Pancreas (tissue), 10 donors: Measurements from ENCODE around the gene SPAG9. TPM values are rescaled to one million over a fixed set of nuclear protein-coding genes. Genes with fewer than 3 reads are reported as not detected.

Experiments used
- ATAC-seq, 4 donors: fragments of 200-7000 bp; cut with Tn5 transposase; one replicate each; pipeline versions ENCODE4 v1.8.0 to v1.9.1; 2020; ENCODE audit warnings: mild to moderate bottlenecking in 4 of 4, moderate library complexity in 4 of 4
- DNase-seq, 6 donors: peaks; one replicate each; pipeline ENCODE4 v3.0.0-alpha.2; 2020
- FAIRE-seq: peaks from 2 replicates; lab custom pipeline; 2012; peaks lifted over from hg19 to GRCh38; lab: Jason Lieb, UNC
- H3K27ac ChIP-seq, 4 donors: fragments of 200-600 bp; sonication (generic); 1 replicate in 3 of 4; 2 replicates in 1 of 4; pipeline versions ENCODE4 v1.5.0 to v1.8.0; 2020
- H3K27me3 ChIP-seq, 4 donors: fragments of 200-600 bp; one replicate each; pipeline ENCODE4 v1.8.0; 2021
- H3K36me3 ChIP-seq, 3 donors: fragments of 200-600 bp; sonication (generic) in 1 of 3; one replicate each; pipeline versions ENCODE4 v1.5.0 to v1.8.0; 2020 to 2021
- H3K4me1 ChIP-seq, 3 donors: fragments of 200-600 bp; one replicate each; pipeline ENCODE4 v1.8.0; 2021
- H3K4me3 ChIP-seq, 4 donors: fragments of 200-600 bp; sonication (generic) in 2 of 4; one replicate each; pipeline versions ENCODE4 v1.5.0 to v1.8.0; 2020 to 2021
- H3K9me3 ChIP-seq, 4 donors: fragments of 200-600 bp; one replicate each; pipeline ENCODE4 v1.8.0; 2021
- CTCF ChIP-seq, 4 donors: fragments of 200-600 bp; sonication (generic) in 3 of 4; IDR thresholded peaks; one replicate each; pipeline versions ENCODE4 v1.5.0 to v1.8.0; 2021; ENCODE audit warnings: antibody characterized with exemption in 4 of 4
- WGBS, 2 donors: extraction: QIAGEN DNeasy Blood & Tissue Kit; methylation state at CpG; one replicate each; pipeline ENCODE4 v1.1.7; 2013; 5-methylcytosine and 5-hydroxymethylcytosine counted together
- intact Hi-C, 3 donors: fragments of 100-400 bp; cut with DNase I; formaldehyde crosslinking; loops; one replicate each; pipeline versions ENCODE4 v1.11.1 to v1.14.2; 2022
- polyA plus RNA-seq, 2 donors: library from polyadenylated mRNA; stranded (reverse); fragments of 200-250 nt; gene quantifications; one replicate each; pipeline ENCODE4 v1.2.3, GENCODE V29; 2013
- total RNA-seq, 6 donors: library from RNA; stranded (reverse); fragmentation: NEBNext Ultra II Directional in 4 of 6; extraction: Animal tissue kit (Norgen Biotek cat#: 25700) in 4 of 6; gene quantifications; one replicate each; pipeline versions ENCODE4 v1.2.1 to v1.2.4, GENCODE V29; 2021 to 2023
- donor health status: healthy with polysubstance abuse.
- donor health status: DM: no; HTN: no; CAD: no; lungs with moderate emphysema.
- donor health status: DM: no; HTN: no; CAD: no.
- donor health status: control.
- donor health status: control.
- donor health status: Bipolar disorder and iron deficiency.
- donor health status: DM: yes; HTN: yes; CAD: no.
- donor health status: DM: no; HTN: no; CAD: no.
- donor health status: DM: no; HTN: no; CAD: no.
- donor health status: DM: yes; HTN: yes; CAD: no.

SPAG9 gene
- total and polyA plus RNA-seq, 8 donors = 18.7 to 56.1 (median 39.7) TPM

- FAIRE-seq (no peak), DNase-seq (no peak), ATAC-seq (no peak)
- no peak overlapping the region for H3K27ac ChIP-seq
- WGBS, 2 donors = 90 to 93% methylated on average over 2 of the region's 2 CpGs
- no peak overlapping the region for H3K4me3 ChIP-seq
- H3K27me3 ChIP-seq = no peaks in the 10 kb centered on the region
- H3K36me3 ChIP-seq = peaks cover 0 to 42% (median 4%) of the 10 kb centered on the region in 3 donors
- no peak for TF ChIP-seq CTCF (IDR thresholded peaks at IDR 0.05)
- peaks cover 0 to 5% (median 4%) of the 10 kb centered on the region in 3 donors for H3K4me1 ChIP-seq
- H3K9me3 ChIP-seq = no peaks in the 10 kb centered on the region
- intact Hi-C loops = no loop called here
Observed at GRCh38 chr17:51005768-51006167, 114.9 kb downstream of the SPAG9 start.

- Histone ChIP-seq H3K27ac (no peak overlapping the region), H3K27me3 (no peaks in the 10 kb centered on the region), H3K9me3 (no peaks in the 10 kb centered on the region), H3K4me3 (no peak overlapping the region), H3K4me1 (peaks cover 0 to 5% (median 4%) of the 10 kb centered on the region in 3 donors), H3K36me3 (peaks cover 0 to 52% (median 4%) of the 10 kb centered on the region in 3 donors)
- WGBS, 2 donors = 78 to 88% methylated on average over 1 of the region's 1 CpG
- no peak for FAIRE-seq
- ATAC-seq = no peak
- intact Hi-C loops = loop anchor here in 1 of 3 donors (5.0 kb wide), 1 partner anchor 148 kb away; the partner anchor contains the start of gene NME1
- no peak for DNase-seq
- TF ChIP-seq CTCF (IDR thresholded peaks at IDR 0.05) = no peak
Observed at GRCh38 chr17:51004249-51004648, 116.4 kb downstream of the SPAG9 start.

- Histone ChIP-seq H3K36me3 (peaks cover 0 to 76% (median 14%) of the 10 kb centered on the region in 3 donors), H3K4me3 (no peak overlapping the region), H3K4me1 (peaks cover 0 to 4% (median 0%) of the 10 kb centered on the region in 3 donors), H3K9me3 (no peaks in the 10 kb centered on the region), H3K27me3 (no peaks in the 10 kb centered on the region), H3K27ac (no peak overlapping the region)
- intact Hi-C loops = loop anchor here in 1 of 3 donors (5.0 kb wide), 1 partner anchor 151 kb away; the partner anchor contains the start of gene NME1
- FAIRE-seq = peak; percentile 89
- peak in 3 of 4 donors; percentile 19 to 32 (median 19) for TF ChIP-seq CTCF (IDR thresholded peaks at IDR 0.05)
- DNase-seq = no peak
- 88 to 89% methylated on average over 1 of the region's 1 CpG for WGBS, 2 donors
- peak in 3 of 4 donors; percentile 87 to 92 (median 90) for ATAC-seq
Observed at GRCh38 chr17:51000835-51001638, 119.6 kb downstream of the SPAG9 start.

GRCh38 chr17:50995668-50996067 lies 125.0 kb downstream of the SPAG9 start:
- peaks cover 2 to 92% (median 27%) of the 10 kb centered on the region in 3 donors for H3K36me3 ChIP-seq
- H3K4me1 ChIP-seq = no peaks in the 10 kb centered on the region
- WGBS, 2 donors = 95 to 97% methylated on average over 2 of the region's 2 CpGs
- ATAC-seq = no peak
- no peak for TF ChIP-seq CTCF (IDR thresholded peaks at IDR 0.05)
- no peak for DNase-seq
- no peak for FAIRE-seq
- H3K27ac ChIP-seq = no peak overlapping the region
- no peaks in the 10 kb centered on the region for H3K9me3 ChIP-seq
- intact Hi-C loops = loop anchor here in 1 of 3 donors (10.0 kb wide), 1 partner anchor 159 kb away; the partner anchor contains the start of gene NME1
- H3K4me3 ChIP-seq = no peak overlapping the region
- no peaks in the 10 kb centered on the region for H3K27me3 ChIP-seq
